ENCODE results near the gene MRPL46. TPM values are rescaled to one million over a fixed set of nuclear protein-coding genes. Genes with fewer than 3 reads are reported as not detected.
"Not testable (repeated sequence)": the region's sequence is repeated elsewhere in the genome, so short reads cannot be mapped to it uniquely, and the experiment has no call there.

Gene MRPL46
- total RNA-seq, 1 experiment from 2014 or later = 23.9 TPM

GRCh38 chr15:88477904-88478303, 10.7 kb upstream of the MRPL46 start:
- no peak for DNase-seq (ENCODE audit: low read depth)

GRCh38 chr15:88477126-88477525, 9.9 kb upstream of the MRPL46 start:
- DNase-seq (ENCODE audit: low read depth) = no peak

- no peak for DNase-seq (ENCODE audit: low read depth)
Measured at GRCh38 chr15:88476635-88477060, 9.5 kb upstream of the MRPL46 start.

- DNase-seq (ENCODE audit: low read depth) = not testable (repeated sequence)
Measured at GRCh38 chr15:88473661-88474293, 6.6 kb upstream of the MRPL46 start.

- no peak for DNase-seq (ENCODE audit: low read depth)
Measured at GRCh38 chr15:88472225-88472624, 5.0 kb upstream of the MRPL46 start.

- DNase-seq (ENCODE audit: low read depth) = no peak
Measured at GRCh38 chr15:88470625-88471372, 3.6 kb upstream of the MRPL46 start.

GRCh38 chr15:88469321-88469720, 2.1 kb upstream of the MRPL46 start:
- no peak for DNase-seq (ENCODE audit: low read depth)

- not testable (repeated sequence) for DNase-seq (ENCODE audit: low read depth)
Measured at GRCh38 chr15:88468721-88469120, 1.5 kb upstream of the MRPL46 start.

- DNase-seq (ENCODE audit: low read depth) = no peak
Measured at GRCh38 chr15:88467935-88468528, 844 bp upstream of the MRPL46 start.

GRCh38 chr15:88465633-88466224, 1.5 kb downstream of the MRPL46 start:
- DNase-seq (ENCODE audit: low read depth) = peak; percentile 14

- no peak for DNase-seq (ENCODE audit: low read depth)
Measured at GRCh38 chr15:88463870-88464532, 3.2 kb downstream of the MRPL46 start.

GRCh38 chr15:88456733-88457132, 10.5 kb downstream of the MRPL46 start:
- no peak for DNase-seq (ENCODE audit: low read depth)

GRCh38 chr15:88454867-88455810, 12.0 kb downstream of the MRPL46 start:
- DNase-seq (ENCODE audit: low read depth) = peak; percentile 53

GRCh38 chr15:88454236-88454635, 13.0 kb downstream of the MRPL46 start:
- DNase-seq (ENCODE audit: low read depth) = no peak

GRCh38 chr15:88453651-88454050, 13.5 kb downstream of the MRPL46 start:
- no peak for DNase-seq (ENCODE audit: low read depth)

GRCh38 chr15:88450125-88450798, 16.9 kb downstream of the MRPL46 start:
- peak; percentile 47 for DNase-seq (ENCODE audit: low read depth)

- no peak for DNase-seq (ENCODE audit: low read depth)
Measured at GRCh38 chr15:88449581-88449980, 17.6 kb downstream of the MRPL46 start.

- no peak for DNase-seq (ENCODE audit: low read depth)
Measured at GRCh38 chr15:88448991-88449461, 18.2 kb downstream of the MRPL46 start.

- DNase-seq (ENCODE audit: low read depth) = no peak
Measured at GRCh38 chr15:88447741-88448140, 19.4 kb downstream of the MRPL46 start.

- DNase-seq (ENCODE audit: low read depth) = no peak
Measured at GRCh38 chr15:88447206-88447605, 20.0 kb downstream of the MRPL46 start.
